Measurements from ENCODE around the gene RIPOR1.

Gene RIPOR1

GRCh38 chr16:67561824-67562525, 33.3 kb downstream of the RIPOR1 start:
- DNase-seq, result peak in 1 of 2 experiments; percentile 64

GRCh38 chr16:67562526-67562917, 33.9 kb downstream of the RIPOR1 start, which contains the start of gene CTCF:
TSS of gene CTCF (plus strand) at chr16:67562526. CDS start at chr16:67610833, 48,307 bp downstream.
- DNase-seq, result no peak

GRCh38 chr16:67562918-67563707, 34.5 kb downstream of the RIPOR1 start:
- no peak for DNase-seq

- no peak for DNase-seq
Observed at GRCh38 chr16:67563708-67564468, 35.3 kb downstream of the RIPOR1 start.

- no peak for DNase-seq
Observed at GRCh38 chr16:67565470-67566100, 37.0 kb downstream of the RIPOR1 start.

- DNase-seq, result no peak
Observed at GRCh38 chr16:67571464-67571863, 42.8 kb downstream of the RIPOR1 start.

GRCh38 chr16:67571981-67572431, 43.4 kb downstream of the RIPOR1 start:
- no peak for DNase-seq

- DNase-seq, result no peak
Observed at GRCh38 chr16:67579686-67580085, 51.1 kb downstream of the RIPOR1 start.

GRCh38 chr16:67580202-67580601, 51.6 kb downstream of the RIPOR1 start:
- no peak for DNase-seq

GRCh38 chr16:67593288-67593687, 64.7 kb downstream of the RIPOR1 start:
- no peak for DNase-seq

- DNase-seq, result no peak
Observed at GRCh38 chr16:67593701-67594100, 65.1 kb downstream of the RIPOR1 start.

GRCh38 chr16:67594256-67594915, 65.8 kb downstream of the RIPOR1 start:
- no peak for DNase-seq

- DNase-seq, result no peak
Observed at GRCh38 chr16:67594956-67595355, 66.3 kb downstream of the RIPOR1 start.
